Measurements from ENCODE around the gene RWDD4.

The RWDD4 gene

GRCh38 chr4:183636923-183637322, 22.1 kb downstream of the RWDD4 start:
- H3K4me3 ChIP-seq (ENCODE audit: low read depth, low read length) = peak overlapping the region; percentile 25
- TF ChIP-seq CTCF (IDR thresholded peaks at IDR 0.05; ENCODE audit: low read depth, low read length) = no peak

- peak overlapping the region; percentile 25 for H3K4me3 ChIP-seq (ENCODE audit: low read depth, low read length)
Observed at GRCh38 chr4:183636503-183636902, 22.5 kb downstream of the RWDD4 start.

GRCh38 chr4:183635741-183636140, 23.2 kb downstream of the RWDD4 start:
- TF ChIP-seq CTCF (IDR thresholded peaks at IDR 0.05; ENCODE audit: low read depth, low read length) = no peak
- H3K4me3 ChIP-seq (ENCODE audit: low read depth, low read length) = no peak overlapping the region

More at GRCh38 chr4:183636503-183636902, 22.5 kb downstream of the RWDD4 start:
- no peak for TF ChIP-seq CTCF (IDR thresholded peaks at IDR 0.05; ENCODE audit: low read depth, low read length)

GRCh38 chr4:183635321-183635720, 23.7 kb downstream of the RWDD4 start:
- no peak overlapping the region for H3K4me3 ChIP-seq (ENCODE audit: low read depth, low read length)
- TF ChIP-seq CTCF (IDR thresholded peaks at IDR 0.05; ENCODE audit: low read depth, low read length) = no peak

GRCh38 chr4:183633476-183634400, 25.2 kb downstream of the RWDD4 start:
- no peak overlapping the region for H3K4me3 ChIP-seq (ENCODE audit: low read depth, low read length)
- no peak for TF ChIP-seq CTCF (IDR thresholded peaks at IDR 0.05; ENCODE audit: low read depth, low read length)

- no peak overlapping the region for H3K4me3 ChIP-seq (ENCODE audit: low read depth, low read length)
- TF ChIP-seq CTCF (IDR thresholded peaks at IDR 0.05; ENCODE audit: low read depth, low read length) = no peak
Observed at GRCh38 chr4:183632689-183633088, 26.3 kb downstream of the RWDD4 start.

GRCh38 chr4:183631577-183632198, 27.3 kb downstream of the RWDD4 start:
- no peak for TF ChIP-seq CTCF (IDR thresholded peaks at IDR 0.05; ENCODE audit: low read depth, low read length)
- no peak overlapping the region for H3K4me3 ChIP-seq (ENCODE audit: low read depth, low read length)
